GM21515 (cell line): ENCODE measurements around the gene TUB.

Experiments
- ATAC-seq: cut with Tn5 transposase; IDR thresholded peaks from one replicate; pipeline ENCODE4 v1.9.1; 2021; ENCODE audit not compliant: unreplicated experiment

The TUB gene

GRCh38 chr11:8103909-8104308 lies 22.9 kb downstream of the TUB start:
- ATAC-seq: no peak

GRCh38 chr11:8105133-8105532 lies 24.1 kb downstream of the TUB start:
- ATAC-seq: no peak

- ATAC-seq: no peak
Measured at GRCh38 chr11:8105666-8106065, 24.7 kb downstream of the TUB start.

GRCh38 chr11:8106679-8107078 lies 25.7 kb downstream of the TUB start:
- no peak for ATAC-seq

GRCh38 chr11:8107642-8108041 lies 26.6 kb downstream of the TUB start:
- no peak for ATAC-seq

- no peak for ATAC-seq
Measured at GRCh38 chr11:8108421-8108820, 27.4 kb downstream of the TUB start.

GRCh38 chr11:8109675-8110074 lies 28.7 kb downstream of the TUB start:
- ATAC-seq: no peak

- ATAC-seq: no peak
Measured at GRCh38 chr11:8110396-8110795, 29.4 kb downstream of the TUB start.

GRCh38 chr11:8111636-8112035 lies 30.6 kb downstream of the TUB start:
- no peak for ATAC-seq

- ATAC-seq: no peak
Measured at GRCh38 chr11:8122173-8122764, 41.3 kb downstream of the TUB start.

GRCh38 chr11:8126649-8127289 lies 45.8 kb downstream of the TUB start:
- ATAC-seq: no peak

- ATAC-seq: no peak
Measured at GRCh38 chr11:8127447-8127846, 46.4 kb downstream of the TUB start.

GRCh38 chr11:8138526-8138925 lies 57.5 kb downstream of the TUB start:
- ATAC-seq: no peak

- ATAC-seq: no peak
Measured at GRCh38 chr11:8149726-8150125, 68.7 kb downstream of the TUB start.
